Gastroesophageal sphincter (tissue), 4 donors: ENCODE data around the gene FCHO1. TPM values are rescaled to one million over a fixed set of nuclear protein-coding genes. Genes with fewer than 3 reads are reported as not detected.
A peak's percentile ranks its signal among the peaks of the same experiment; 100 is the strongest.

Source experiments
- ATAC-seq: fragments of 150-250 bp; one replicate; pipeline ENCODE4 v1.9.1; 2016; ENCODE audit warnings: mild to moderate bottlenecking, moderate library complexity
- H3K27ac ChIP-seq, 4 donors: fragments of 200-600 bp; sonication (generic) in 3 of 4; 1 replicate in 3 of 4; 2 replicates in 1 of 4; pipeline ENCODE4 v1.5.1; 2016 to 2019
- H3K27me3 ChIP-seq: fragments of 200-600 bp; sonication (generic); one replicate; pipeline ENCODE4 v1.5.1; 2019
- H3K36me3 ChIP-seq, 2 donors: fragments of 200-600 bp; sonication (generic); one replicate each; pipeline ENCODE4 v1.5.1; 2019; ENCODE audit warnings: control low read depth in 1 of 2
- H3K4me1 ChIP-seq, 3 donors: fragments of 200-600 bp; sonication (generic); 1 replicate in 2 of 3; 2 replicates in 1 of 3; pipeline ENCODE4 v1.5.1; 2016 to 2019; ENCODE audit warnings: control low read depth in 2 of 3
- H3K4me3 ChIP-seq, 2 donors: fragments of 200-600 bp; sonication (generic); one replicate each; pipeline ENCODE4 v1.5.1; 2019; ENCODE audit warnings: mild to moderate bottlenecking in 1 of 2, moderate library complexity in 1 of 2
- H3K9me3 ChIP-seq, 3 donors: fragments of 200-600 bp; sonication (generic); one replicate each; pipeline ENCODE4 v1.5.1; 2017 to 2019; ENCODE audit warnings: control low read depth in 2 of 3
- EP300 ChIP-seq: sonication (generic); formaldehyde crosslinking; IDR thresholded peaks from one replicate; pipeline ENCODE4 v1.6.1; 2017; ENCODE audit warnings: antibody characterized with exemption, mild to moderate bottlenecking
- POLR2A ChIP-seq, 2 donors: fragments of 450-650 bp; IDR thresholded peaks; one replicate each; pipeline ENCODE4 v1.6.1; 2017; ENCODE audit warnings: antibody characterized with exemption in 2 of 2, mild to moderate bottlenecking in 2 of 2, moderate library complexity in 1 of 2
- POLR2AphosphoS5 ChIP-seq: sonication (generic); formaldehyde crosslinking; IDR thresholded peaks from one replicate; pipeline ENCODE4 v1.6.1; 2017; ENCODE audit warnings: antibody characterized with exemption
- WGBS, 2 donors: methylation state at CpG; one replicate each; pipeline ENCODE4 v1.1.5; 2018; ENCODE audit warnings: low coverage in 1 of 2; 5-methylcytosine and 5-hydroxymethylcytosine counted together
- total RNA-seq, 4 donors: library from RNA; depleted of rRNA; stranded (reverse); fragments of >200 nt; gene quantifications; one replicate each; pipeline ENCODE4 v1.1.0, GENCODE V29; 2016
- TF ChIP-seq, protein P1 (sequence below), 4 experiments: fragments of 200-600 bp in 2 of 4; fragments of 450-650 bp in 2 of 4; sonication (generic) in 1 of 4; IDR thresholded peaks; one replicate each; pipeline ENCODE4 v1.5.1; 2017 to 2019; ENCODE audit warnings: antibody characterized with exemption in 4 of 4, mild to moderate bottlenecking in 2 of 4, moderate library complexity in 2 of 4

FCHO1 gene
- total RNA-seq, 4 donors from 2014 or later, result 1.1 to 4.1 (median 3.2) TPM

- Histone ChIP-seq H3K27me3 (peaks cover 22% of the 10 kb centered on the region), H3K4me3 (peak overlapping the region in 1 of 2 donors; percentile 15), H3K9me3 (no peaks in the 10 kb centered on the region), H3K27ac (no peak overlapping the region), H3K36me3 (no peaks in the 10 kb centered on the region), H3K4me1 (peaks cover 0 to 10% (median 6%) of the 10 kb centered on the region in 3 donors)
- no peak for TF ChIP-seq EP300
- no peak for TF ChIP-seq POLR2AphosphoS5
- TF ChIP-seq, protein P1, sequence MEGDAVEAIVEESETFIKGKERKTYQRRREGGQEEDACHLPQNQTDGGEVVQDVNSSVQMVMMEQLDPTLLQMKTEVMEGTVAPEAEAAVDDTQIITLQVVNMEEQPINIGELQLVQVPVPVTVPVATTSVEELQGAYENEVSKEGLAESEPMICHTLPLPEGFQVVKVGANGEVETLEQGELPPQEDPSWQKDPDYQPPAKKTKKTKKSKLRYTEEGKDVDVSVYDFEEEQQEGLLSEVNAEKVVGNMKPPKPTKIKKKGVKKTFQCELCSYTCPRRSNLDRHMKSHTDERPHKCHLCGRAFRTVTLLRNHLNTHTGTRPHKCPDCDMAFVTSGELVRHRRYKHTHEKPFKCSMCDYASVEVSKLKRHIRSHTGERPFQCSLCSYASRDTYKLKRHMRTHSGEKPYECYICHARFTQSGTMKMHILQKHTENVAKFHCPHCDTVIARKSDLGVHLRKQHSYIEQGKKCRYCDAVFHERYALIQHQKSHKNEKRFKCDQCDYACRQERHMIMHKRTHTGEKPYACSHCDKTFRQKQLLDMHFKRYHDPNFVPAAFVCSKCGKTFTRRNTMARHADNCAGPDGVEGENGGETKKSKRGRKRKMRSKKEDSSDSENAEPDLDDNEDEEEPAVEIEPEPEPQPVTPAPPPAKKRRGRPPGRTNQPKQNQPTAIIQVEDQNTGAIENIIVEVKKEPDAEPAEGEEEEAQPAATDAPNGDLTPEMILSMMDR (IDR thresholded peaks at IDR 0.05), result peak in 3 of 4 experiments; percentile 73 to 87 (median 79)
- no peak for TF ChIP-seq POLR2A (IDR thresholded peaks at IDR 0.05)
- 0% methylated on average over 2 to 11 of the region's 29 CpGs for WGBS, 2 donors
- ATAC-seq, result peak; percentile 77
Observed at GRCh38 chr19:17766543-17767131, 15.4 kb downstream of the FCHO1 start.

GRCh38 chr19:17767559-17767958 is 16.3 kb downstream of the FCHO1 start:
- no peak overlapping the region for H3K4me3 ChIP-seq
- peaks cover 0 to 10% (median 6%) of the 10 kb centered on the region in 3 donors for H3K4me1 ChIP-seq
- TF ChIP-seq, protein P1 (IDR thresholded peaks at IDR 0.05), result no peak
- TF ChIP-seq POLR2AphosphoS5, result no peak
- TF ChIP-seq POLR2A (IDR thresholded peaks at IDR 0.05), result no peak
- no peak for TF ChIP-seq EP300
- H3K27ac ChIP-seq, result no peak overlapping the region
- peaks cover 21% of the 10 kb centered on the region for H3K27me3 ChIP-seq
- no peaks in the 10 kb centered on the region for H3K9me3 ChIP-seq
- 33 to 41% methylated on average over 1 of the region's 1 CpG for WGBS, 2 donors
- no peaks in the 10 kb centered on the region for H3K36me3 ChIP-seq
- ATAC-seq, result no peak

- peaks cover 10% of the 10 kb centered on the region for H3K27me3 ChIP-seq
- H3K4me1 ChIP-seq, result peaks cover 0 to 10% (median 6%) of the 10 kb centered on the region in 3 donors
- no peak for ATAC-seq
- no peak overlapping the region for H3K27ac ChIP-seq
- no peak for TF ChIP-seq EP300
- TF ChIP-seq, protein P1 (IDR thresholded peaks at IDR 0.05), result no peak
- TF ChIP-seq POLR2AphosphoS5, result no peak
- TF ChIP-seq POLR2A (IDR thresholded peaks at IDR 0.05), result no peak
- 71 to 90% methylated on average over 7 to 8 of the region's 13 CpGs for WGBS, 2 donors
- H3K36me3 ChIP-seq, result no peaks in the 10 kb centered on the region
- H3K9me3 ChIP-seq, result no peaks in the 10 kb centered on the region
- no peak overlapping the region for H3K4me3 ChIP-seq
Observed at GRCh38 chr19:17770613-17771012, 19.3 kb downstream of the FCHO1 start.

DNA sequence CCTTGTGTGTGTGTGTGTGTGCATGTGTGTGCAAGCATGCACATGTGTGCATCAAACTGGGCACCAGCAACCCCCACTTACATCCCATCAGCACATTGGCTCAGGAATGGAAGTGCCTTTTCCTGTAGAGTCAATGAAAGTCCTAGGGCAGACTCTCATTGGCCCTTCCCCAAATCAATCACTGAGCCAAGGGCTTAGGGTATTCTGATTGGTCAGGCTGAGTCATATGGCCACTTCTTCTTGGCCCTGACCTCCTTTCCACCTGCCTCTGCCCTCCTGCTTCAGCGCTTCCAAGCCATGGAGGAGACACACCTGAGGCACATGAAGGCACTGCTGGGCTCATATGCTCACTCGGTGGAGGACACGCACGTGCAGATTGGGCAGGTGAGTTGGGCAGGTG is 20.9 kb downstream of the FCHO1 start:
- H3K27ac ChIP-seq, result no peak overlapping the region
- H3K4me1 ChIP-seq, result no peaks in the 10 kb centered on the region
- no peak for ATAC-seq
- WGBS, 2 donors, result 83% methylated on average over 1 of the region's 4 CpGs; no CpG with 5 or more reads in 1 of the 2 donors
- peaks cover 25% of the 10 kb centered on the region for H3K27me3 ChIP-seq
- H3K9me3 ChIP-seq, result no peaks in the 10 kb centered on the region
- TF ChIP-seq POLR2AphosphoS5 (no peak), POLR2A (IDR thresholded peaks at IDR 0.05) (no peak), EP300 (no peak)
- TF ChIP-seq, protein P1 (IDR thresholded peaks at IDR 0.05), result no peak
- no peak overlapping the region for H3K4me3 ChIP-seq
- H3K36me3 ChIP-seq, result no peaks in the 10 kb centered on the region
